ENCODE measurements around the gene UGT1A3. TPM values are rescaled to one million over a fixed set of nuclear protein-coding genes. Genes with fewer than 3 reads are reported as not detected.

UGT1A3 gene
- total RNA-seq, 1 donor from 2014 or later: not detected

- Histone ChIP-seq H3K4me1 (no peaks in the 10 kb centered on the region), H3K4me3 (no peak overlapping the region), H3K9me3 (no peaks in the 10 kb centered on the region), H3K36me3 (no peaks in the 10 kb centered on the region), H3K27ac (no peak overlapping the region), H3K27me3 (ENCODE audit: low read depth) (no peaks in the 10 kb centered on the region)
- TF ChIP-seq CTCF (IDR thresholded peaks at IDR 0.05): no peak
- ATAC-seq (peak in 1 of 2 donors; percentile 64), DNase-seq (no peak)
- intact Hi-C loops (cut with DNase I): no loop called here
Observed at GRCh38 chr2:233691443-233692433, 37.1 kb upstream of the UGT1A3 start.

- ATAC-seq (no peak), DNase-seq (no peak)
- H3K4me1 ChIP-seq: no peaks in the 10 kb centered on the region
- no peak for TF ChIP-seq CTCF (IDR thresholded peaks at IDR 0.05)
- H3K36me3 ChIP-seq: no peaks in the 10 kb centered on the region
- H3K4me3 ChIP-seq: no peak within 1 kb of the TSS
- H3K9me3 ChIP-seq: no peaks in the 10 kb centered on the region
- H3K27me3 ChIP-seq (ENCODE audit: low read depth): no peaks in the 10 kb centered on the region
- intact Hi-C loops (cut with DNase I): no loop called here
- H3K27ac ChIP-seq: no peak within 1 kb of the TSS
Observed at GRCh38 chr2:233692648-233693047, 36.2 kb upstream of the UGT1A3 start, which contains the start of gene UGT1A6. UGT1A6 (plus strand) TSS chr2:233692890; CDS start chr2:233693005, 115 bp downstream.

- intact Hi-C loops (cut with DNase I): no loop called here
- no peak for DNase-seq
- H3K27me3 ChIP-seq (ENCODE audit: low read depth): no peaks in the 10 kb centered on the region
Observed at GRCh38 chr2:233693963-233694362, 34.9 kb upstream of the UGT1A3 start.

GRCh38 chr2:233698740-233699139 lies 30.1 kb upstream of the UGT1A3 start:
- TF ChIP-seq CTCF (IDR thresholded peaks at IDR 0.05): no peak
- no peak overlapping the region for H3K27ac ChIP-seq

More at GRCh38 chr2:233693963-233694362, 34.9 kb upstream of the UGT1A3 start:
- H3K4me3 ChIP-seq: no peak overlapping the region
- no peaks in the 10 kb centered on the region for H3K9me3 ChIP-seq
- no peak overlapping the region for H3K27ac ChIP-seq
- TF ChIP-seq CTCF (IDR thresholded peaks at IDR 0.05): no peak
- no peaks in the 10 kb centered on the region for H3K36me3 ChIP-seq
- no peak for ATAC-seq
- H3K4me1 ChIP-seq: no peaks in the 10 kb centered on the region

GRCh38 chr2:233699424-233700027 lies 29.3 kb upstream of the UGT1A3 start:
- H3K4me3 ChIP-seq: no peak overlapping the region

More at GRCh38 chr2:233698740-233699139, 30.1 kb upstream of the UGT1A3 start:
- Histone ChIP-seq H3K36me3 (no peaks in the 10 kb centered on the region), H3K4me3 (no peak overlapping the region), H3K4me1 (no peaks in the 10 kb centered on the region), H3K9me3 (no peaks in the 10 kb centered on the region), H3K27me3 (ENCODE audit: low read depth) (no peaks in the 10 kb centered on the region)
- ATAC-seq (no peak), DNase-seq (no peak)
- intact Hi-C loops (cut with DNase I): no loop called here

More at GRCh38 chr2:233699424-233700027, 29.3 kb upstream of the UGT1A3 start:
- intact Hi-C loops (cut with DNase I): no loop called here
- no peak for DNase-seq
- no peak overlapping the region for H3K27ac ChIP-seq
- no peak for TF ChIP-seq CTCF (IDR thresholded peaks at IDR 0.05)
- ATAC-seq: no peak
- H3K27me3 ChIP-seq (ENCODE audit: low read depth): no peaks in the 10 kb centered on the region
- no peaks in the 10 kb centered on the region for H3K4me1 ChIP-seq
- H3K9me3 ChIP-seq: no peaks in the 10 kb centered on the region
- H3K36me3 ChIP-seq: no peaks in the 10 kb centered on the region
